Breast epithelium (tissue), 3 donors: Measurements from ENCODE around the gene AMPH.

Experiments
- CTCF ChIP-seq, 3 donors: fragments of 450-650 bp; IDR thresholded peaks; one replicate each; pipeline ENCODE4 v1.5.1; 2016 to 2017; ENCODE audit warnings: antibody characterized with exemption in 3 of 3, mild to moderate bottlenecking in 3 of 3, moderate library complexity in 3 of 3
- POLR2A ChIP-seq: fragments of 450-650 bp; IDR thresholded peaks from one replicate; pipeline ENCODE4 v1.6.1; 2016; ENCODE audit warnings: antibody characterized with exemption, mild to moderate bottlenecking, moderate library complexity
- POLR2AphosphoS5 ChIP-seq, 3 donors: sonication (generic); formaldehyde crosslinking; IDR thresholded peaks; one replicate each; pipeline ENCODE4 v1.6.1; 2017; ENCODE audit warnings: antibody characterized with exemption in 3 of 3

GRCh38 chr7:38628630-38629385 is 2.4 kb downstream of the AMPH start:
- no peak for TF ChIP-seq CTCF (IDR thresholded peaks at IDR 0.05)
- TF ChIP-seq POLR2A = no peak
- no peak for TF ChIP-seq POLR2AphosphoS5 (IDR thresholded peaks at IDR 0.05)
